AG04450 (cell line): Measurements from ENCODE around the gene CFAP69. TPM values are rescaled to one million over a fixed set of nuclear protein-coding genes. Genes with fewer than 3 reads are reported as not detected.

Source experiments
- CTCF ChIA-PET: fragments of 300-600, 350-600 bp; formaldehyde crosslinking; extraction: SDS; loops from one replicate; lab custom pipeline; 2022; ENCODE audit warnings: antibody characterized with exemption, inconsistent platforms; lab: Charles Lee
- POLR2A ChIA-PET: fragments of 350-600 bp; formaldehyde crosslinking; extraction: SDS; loops from one replicate; lab custom pipeline; 2021; ENCODE audit warnings: antibody characterized with exemption, inconsistent platforms; lab: Yijun Ruan, JAX
- DNase-seq: peaks from one replicate; pipeline ENCODE4 v3.0.0-alpha.2; 2011; ENCODE audit warnings: low read depth, low spot score
- H3K27ac ChIP-seq: one replicate; pipeline ENCODE4 v1.5.1; 2012; ENCODE audit warnings: low read depth, low read length, control low read depth
- H3K27me3 ChIP-seq: one replicate; pipeline ENCODE4 v1.6.0; 2012; ENCODE audit warnings: low read length; ENCODE audit not compliant: control insufficient read depth, insufficient read depth
- H3K4me3 ChIP-seq: 2 replicates; pipeline ENCODE4 v1.5.1; 2011; ENCODE audit warnings: mild to moderate bottlenecking, low read depth, low read length, control low read depth
- H3K9me3 ChIP-seq: 2 replicates; pipeline ENCODE4 v1.5.1; 2012; ENCODE audit warnings: low read length; ENCODE audit not compliant: control insufficient read depth, insufficient read depth
- polyA plus RNA-seq: library from polyadenylated mRNA; depleted of rRNA; stranded (reverse); fragments of >200 nt; gene quantifications from 2 replicates; pipeline ENCODE4 v1.2.3, GENCODE V29; 2011
- TF ChIP-seq, protein P1 (sequence below): IDR thresholded peaks from 2 replicates; pipeline ENCODE4 v1.5.1; 2011; ENCODE audit warnings: low read depth, low read length, control low read depth, inconsistent platforms

The CFAP69 gene
- polyA plus RNA-seq, 1 experiment = 2.4 TPM

DNA sequence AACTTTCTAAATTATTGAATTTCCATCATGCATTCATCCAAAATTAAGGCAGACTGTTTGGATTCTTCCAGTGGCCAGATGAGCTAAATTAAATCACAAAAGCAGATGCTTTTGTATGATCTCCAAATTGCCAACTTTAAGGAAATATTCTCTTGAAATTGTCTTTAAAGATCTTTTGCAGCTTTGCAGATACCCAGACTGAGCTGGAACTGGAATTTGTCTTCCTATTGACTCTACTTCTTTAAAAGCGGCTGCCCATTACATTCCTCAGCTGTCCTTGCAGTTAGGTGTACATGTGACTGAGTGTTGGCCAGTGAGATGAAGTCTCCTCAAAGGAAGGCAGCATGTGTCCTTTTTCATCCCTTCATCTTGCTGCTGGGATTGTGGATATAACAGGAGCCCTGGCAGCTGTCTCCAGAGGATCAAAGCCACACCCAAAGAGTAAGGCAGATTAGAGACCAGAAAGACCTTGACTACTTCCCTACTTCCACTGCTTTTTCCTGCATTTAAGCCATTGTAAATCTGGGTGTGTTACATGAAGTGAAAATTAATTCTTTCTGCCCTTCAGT, 8.2 kb upstream of the CFAP69 start:
- Histone ChIP-seq H3K4me3 (no peak overlapping the region), H3K27me3 (no peaks in the 10 kb centered on the region), H3K27ac (no peak overlapping the region), H3K9me3 (no peaks in the 10 kb centered on the region)
- ChIA-PET CTCF (no interaction called here), POLR2A (no interaction called here)
- TF ChIP-seq, protein P1, sequence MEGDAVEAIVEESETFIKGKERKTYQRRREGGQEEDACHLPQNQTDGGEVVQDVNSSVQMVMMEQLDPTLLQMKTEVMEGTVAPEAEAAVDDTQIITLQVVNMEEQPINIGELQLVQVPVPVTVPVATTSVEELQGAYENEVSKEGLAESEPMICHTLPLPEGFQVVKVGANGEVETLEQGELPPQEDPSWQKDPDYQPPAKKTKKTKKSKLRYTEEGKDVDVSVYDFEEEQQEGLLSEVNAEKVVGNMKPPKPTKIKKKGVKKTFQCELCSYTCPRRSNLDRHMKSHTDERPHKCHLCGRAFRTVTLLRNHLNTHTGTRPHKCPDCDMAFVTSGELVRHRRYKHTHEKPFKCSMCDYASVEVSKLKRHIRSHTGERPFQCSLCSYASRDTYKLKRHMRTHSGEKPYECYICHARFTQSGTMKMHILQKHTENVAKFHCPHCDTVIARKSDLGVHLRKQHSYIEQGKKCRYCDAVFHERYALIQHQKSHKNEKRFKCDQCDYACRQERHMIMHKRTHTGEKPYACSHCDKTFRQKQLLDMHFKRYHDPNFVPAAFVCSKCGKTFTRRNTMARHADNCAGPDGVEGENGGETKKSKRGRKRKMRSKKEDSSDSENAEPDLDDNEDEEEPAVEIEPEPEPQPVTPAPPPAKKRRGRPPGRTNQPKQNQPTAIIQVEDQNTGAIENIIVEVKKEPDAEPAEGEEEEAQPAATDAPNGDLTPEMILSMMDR = no peak
- no peak for DNase-seq

DNA sequence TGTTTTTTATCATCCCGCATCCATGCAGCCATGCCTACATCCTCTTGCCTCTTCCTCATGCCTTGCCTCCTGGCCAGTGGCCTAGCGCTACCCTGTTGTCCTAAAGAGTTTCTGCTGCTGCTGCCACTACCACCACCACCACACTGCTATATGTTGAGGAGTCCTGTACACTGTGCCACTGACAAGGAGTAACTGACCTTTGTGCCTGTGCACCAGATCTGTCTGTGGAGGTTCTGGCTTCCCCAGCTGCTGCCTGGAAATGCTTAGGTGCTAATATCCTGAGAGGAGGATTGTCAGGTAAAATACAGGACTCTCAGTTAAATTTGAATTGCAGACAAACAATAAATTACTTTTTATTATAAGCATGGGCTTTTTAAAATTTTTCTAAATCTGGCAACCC, 7.0 kb upstream of the CFAP69 start:
- no peak for DNase-seq
- ChIA-PET POLR2A (no interaction called here), CTCF (interaction anchor here (1.0 kb wide), 1 partner anchor 84 kb away, joined by 3 read pairs; the partner anchor contains the start of gene STEAP1)
- Histone ChIP-seq H3K9me3 (no peaks in the 10 kb centered on the region), H3K27me3 (no peaks in the 10 kb centered on the region), H3K27ac (no peak overlapping the region), H3K4me3 (no peak overlapping the region)
- TF ChIP-seq, protein P1 = no peak

DNA sequence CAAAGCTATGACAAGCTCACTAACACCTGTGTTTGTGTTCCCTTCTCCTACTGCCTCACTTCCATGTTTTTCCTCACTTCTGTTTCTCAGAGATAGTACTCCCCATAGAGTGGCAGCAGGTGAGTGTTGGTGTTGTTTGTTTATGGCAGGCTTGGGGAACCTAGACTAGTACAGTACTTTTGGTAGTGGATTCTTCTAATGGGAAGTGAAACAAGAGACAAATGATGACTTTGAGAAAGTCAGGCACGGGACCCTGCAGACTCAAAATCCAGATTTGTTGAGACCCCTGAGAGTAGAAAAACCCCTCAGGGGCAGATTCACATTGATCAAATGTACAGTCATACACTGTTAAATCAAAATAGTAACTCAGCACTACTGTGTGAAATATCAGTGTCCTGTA, 6.4 kb upstream of the CFAP69 start:
- POLR2A ChIA-PET = no interaction called here
- Histone ChIP-seq H3K27me3 (no peaks in the 10 kb centered on the region), H3K27ac (no peak overlapping the region), H3K4me3 (no peak overlapping the region), H3K9me3 (no peaks in the 10 kb centered on the region)
- no peak for DNase-seq
- CTCF ChIA-PET = interaction anchor here (1.0 kb wide), 1 partner anchor 85 kb away, joined by 3 read pairs; the partner anchor contains the start of gene STEAP1
- TF ChIP-seq, protein P1 = no peak

DNA sequence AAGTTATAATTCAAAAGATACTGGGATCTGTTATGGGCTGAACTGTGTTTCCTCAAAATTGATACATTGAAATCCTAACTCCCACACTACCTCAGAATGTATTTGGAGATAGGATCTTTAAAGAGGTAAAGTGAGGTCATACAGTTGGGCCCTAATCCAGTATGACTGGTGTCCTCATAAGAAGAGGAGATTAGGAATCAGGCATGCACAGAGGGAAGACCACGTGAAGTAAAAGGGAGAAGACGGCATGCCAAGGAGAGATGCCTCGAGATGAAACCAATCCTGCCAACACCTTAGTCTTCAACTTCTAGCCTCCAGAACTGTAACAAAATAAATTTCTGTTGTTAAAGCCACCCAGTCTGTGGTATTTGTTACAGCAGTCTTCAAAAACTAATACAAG, 5.9 kb upstream of the CFAP69 start:
- Histone ChIP-seq H3K27me3 (no peaks in the 10 kb centered on the region), H3K4me3 (no peak overlapping the region), H3K27ac (no peak overlapping the region), H3K9me3 (no peaks in the 10 kb centered on the region)
- ChIA-PET POLR2A (no interaction called here), CTCF (no interaction called here)
- TF ChIP-seq, protein P1 = no peak
- no peak for DNase-seq

DNA sequence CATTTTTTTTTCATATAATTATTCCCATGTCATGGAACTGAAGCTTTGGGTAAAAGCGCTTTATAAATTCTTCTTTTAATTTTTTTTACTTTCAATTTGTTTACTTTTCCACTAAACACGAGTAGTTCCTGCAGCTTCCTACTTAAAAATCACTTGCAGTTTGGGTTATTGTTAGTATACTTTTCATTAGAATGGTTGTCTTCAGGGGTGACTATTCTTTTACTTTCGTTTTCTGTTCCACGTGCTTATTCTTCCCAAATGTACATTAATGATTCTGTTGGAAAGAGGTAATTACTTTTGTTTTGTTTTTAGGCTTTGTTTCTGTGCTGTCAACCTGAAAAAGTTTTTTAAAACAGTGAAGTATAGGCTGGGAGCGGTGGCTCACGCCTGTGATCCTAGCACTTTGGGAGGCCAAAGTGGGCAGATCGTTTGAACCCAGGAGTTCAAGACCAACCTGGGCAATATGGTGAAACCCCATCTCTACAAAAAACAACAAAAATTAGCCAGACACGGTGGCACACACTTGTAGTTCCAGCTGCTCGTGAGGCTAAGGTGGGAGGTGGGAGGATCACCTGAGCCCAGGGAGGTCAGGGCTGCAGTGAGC, 5.2 kb upstream of the CFAP69 start:
- no peak for DNase-seq
- Histone ChIP-seq H3K27ac (no peak overlapping the region), H3K4me3 (no peak overlapping the region), H3K27me3 (no peaks in the 10 kb centered on the region), H3K9me3 (no peaks in the 10 kb centered on the region)
- TF ChIP-seq, protein P1 = no peak
- CTCF ChIA-PET = interaction anchor here (1.3 kb wide), 1 partner anchor 29 kb away, joined by 5 read pairs; the partner anchor contains the start of gene STEAP2
- POLR2A ChIA-PET = no interaction called here
